ENCODE measurements around the gene FSTL4.

The FSTL4 gene

GRCh38 chr5:133250527-133250926 lies 361.8 kb downstream of the FSTL4 start:
- DNase-seq (ENCODE audit: low read depth in 1 of 2, low spot score in 1 of 2) = no peak

GRCh38 chr5:133249593-133249992 lies 362.7 kb downstream of the FSTL4 start:
- no peak for DNase-seq (ENCODE audit: low read depth in 1 of 2, low spot score in 1 of 2)

GRCh38 chr5:133247881-133248624 lies 364.3 kb downstream of the FSTL4 start:
- DNase-seq (ENCODE audit: low read depth in 1 of 2, low spot score in 1 of 2) = no peak

- DNase-seq (ENCODE audit: low read depth in 1 of 2, low spot score in 1 of 2) = no peak
Observed at GRCh38 chr5:133247151-133247709, 365.1 kb downstream of the FSTL4 start.

- no peak for DNase-seq (ENCODE audit: low read depth in 1 of 2, low spot score in 1 of 2)
Observed at GRCh38 chr5:133246376-133247150, 365.8 kb downstream of the FSTL4 start.

GRCh38 chr5:133246053-133246370 lies 366.3 kb downstream of the FSTL4 start:
- no peak for DNase-seq (ENCODE audit: low read depth in 1 of 2, low spot score in 1 of 2)

- no peak for DNase-seq (ENCODE audit: low read depth in 1 of 2, low spot score in 1 of 2)
Observed at GRCh38 chr5:133245191-133246052, 366.9 kb downstream of the FSTL4 start.

GRCh38 chr5:133244242-133244641 lies 368.1 kb downstream of the FSTL4 start:
- no peak for DNase-seq (ENCODE audit: low read depth in 1 of 2, low spot score in 1 of 2)

GRCh38 chr5:133243196-133243595 lies 369.1 kb downstream of the FSTL4 start:
- no peak for DNase-seq (ENCODE audit: low read depth in 1 of 2, low spot score in 1 of 2)

- no peak for DNase-seq (ENCODE audit: low read depth in 1 of 2, low spot score in 1 of 2)
Observed at GRCh38 chr5:133242221-133242835, 370.0 kb downstream of the FSTL4 start.

GRCh38 chr5:133241179-133242092 lies 370.9 kb downstream of the FSTL4 start:
- no peak for DNase-seq (ENCODE audit: low read depth in 1 of 2, low spot score in 1 of 2)

GRCh38 chr5:133240425-133241091 lies 371.8 kb downstream of the FSTL4 start:
- no peak for DNase-seq (ENCODE audit: low read depth in 1 of 2, low spot score in 1 of 2)

- DNase-seq (ENCODE audit: low read depth in 1 of 2, low spot score in 1 of 2) = no peak
Observed at GRCh38 chr5:133238426-133239205, 373.7 kb downstream of the FSTL4 start.

GRCh38 chr5:133236976-133237375 lies 375.4 kb downstream of the FSTL4 start:
- no peak for DNase-seq (ENCODE audit: low read depth in 1 of 2, low spot score in 1 of 2)

- DNase-seq (ENCODE audit: low read depth in 1 of 2, low spot score in 1 of 2) = no peak
Observed at GRCh38 chr5:133236541-133236951, 375.8 kb downstream of the FSTL4 start.

GRCh38 chr5:133235696-133236426 lies 376.5 kb downstream of the FSTL4 start:
- no peak for DNase-seq (ENCODE audit: low read depth in 1 of 2, low spot score in 1 of 2)

- no peak for DNase-seq (ENCODE audit: low read depth in 1 of 2, low spot score in 1 of 2)
Observed at GRCh38 chr5:133234911-133235310, 377.4 kb downstream of the FSTL4 start.

- DNase-seq (ENCODE audit: low read depth in 1 of 2, low spot score in 1 of 2) = no peak
Observed at GRCh38 chr5:133234273-133234672, 378.1 kb downstream of the FSTL4 start.

Measured in activated T-helper 1 cell treated with anti-CD3 and anti-CD28 coated beads, Interleukin-2, amount 50 U/mL, for 16 hours (primary cell).